ENCODE data around the gene TSPAN9. TPM values are rescaled to one million over a fixed set of nuclear protein-coding genes. Genes with fewer than 3 reads are reported as not detected.

TSPAN9 gene
- total RNA-seq, 1 donor from 2014 or later = 17.7 TPM

GRCh38 chr12:3155702-3156370 is 78.7 kb downstream of the TSPAN9 start:
- no peak for DNase-seq (ENCODE audit: low read depth)
- no peaks in the 10 kb centered on the region for H3K27me3 ChIP-seq (ENCODE audit: control insufficient read depth, insufficient read depth, low read length)
- no peak overlapping the region for H3K4me3 ChIP-seq (ENCODE audit: low read depth, low read length)
- no peak for TF ChIP-seq CTCF (IDR thresholded peaks at IDR 0.05; ENCODE audit: insufficient read depth, low read length, poor library complexity, severe bottlenecking)
- H3K36me3 ChIP-seq (ENCODE audit: control insufficient read depth, insufficient read depth, low read length) = no peaks in the 10 kb centered on the region

GRCh38 chr12:3157581-3158323 is 80.6 kb downstream of the TSPAN9 start:
- TF ChIP-seq CTCF (IDR thresholded peaks at IDR 0.05; ENCODE audit: insufficient read depth, low read length, poor library complexity, severe bottlenecking) = no peak
- DNase-seq (ENCODE audit: low read depth) = no peak
- Histone ChIP-seq H3K4me3 (ENCODE audit: low read depth, low read length) (no peak overlapping the region), H3K27me3 (ENCODE audit: control insufficient read depth, insufficient read depth, low read length) (no peaks in the 10 kb centered on the region), H3K36me3 (ENCODE audit: control insufficient read depth, insufficient read depth, low read length) (no peaks in the 10 kb centered on the region)

GRCh38 chr12:3158851-3159465 is 81.8 kb downstream of the TSPAN9 start:
- no peak for TF ChIP-seq CTCF (IDR thresholded peaks at IDR 0.05; ENCODE audit: insufficient read depth, low read length, poor library complexity, severe bottlenecking)
- Histone ChIP-seq H3K4me3 (ENCODE audit: low read depth, low read length) (no peak overlapping the region), H3K27me3 (ENCODE audit: control insufficient read depth, insufficient read depth, low read length) (no peaks in the 10 kb centered on the region), H3K36me3 (ENCODE audit: control insufficient read depth, insufficient read depth, low read length) (no peaks in the 10 kb centered on the region)
- no peak for DNase-seq (ENCODE audit: low read depth)

- TF ChIP-seq CTCF (IDR thresholded peaks at IDR 0.05; ENCODE audit: insufficient read depth, low read length, poor library complexity, severe bottlenecking) = no peak
- no peak for DNase-seq (ENCODE audit: low read depth)
- H3K36me3 ChIP-seq (ENCODE audit: control insufficient read depth, insufficient read depth, low read length) = no peaks in the 10 kb centered on the region
- H3K27me3 ChIP-seq (ENCODE audit: control insufficient read depth, insufficient read depth, low read length) = no peaks in the 10 kb centered on the region
- no peak overlapping the region for H3K4me3 ChIP-seq (ENCODE audit: low read depth, low read length)
Measured at GRCh38 chr12:3160081-3160480, 82.9 kb downstream of the TSPAN9 start.

GRCh38 chr12:3161861-3162260 is 84.7 kb downstream of the TSPAN9 start:
- Histone ChIP-seq H3K4me3 (ENCODE audit: low read depth, low read length) (no peak overlapping the region), H3K36me3 (ENCODE audit: control insufficient read depth, insufficient read depth, low read length) (no peaks in the 10 kb centered on the region), H3K27me3 (ENCODE audit: control insufficient read depth, insufficient read depth, low read length) (no peaks in the 10 kb centered on the region)
- no peak for TF ChIP-seq CTCF (IDR thresholded peaks at IDR 0.05; ENCODE audit: insufficient read depth, low read length, poor library complexity, severe bottlenecking)
- DNase-seq (ENCODE audit: low read depth) = no peak

All from kidney epithelial cell (primary cell).